Common myeloid progenitor, CD34-positive (primary cell): ENCODE data around the gene MGLL.

Experiments
- CTCF ChIA-PET: fragments of 350-600 bp; sonication (Branson Sonifier 250); formaldehyde crosslinking; loops from one replicate; lab custom pipeline; 2021; ENCODE audit warnings: antibody characterized with exemption; lab: Charles Lee
- POLR2A ChIA-PET: fragments of 350-600 bp; sonication (Branson Sonifier 250); formaldehyde crosslinking; loops from one replicate; lab custom pipeline; 2021; ENCODE audit warnings: antibody characterized with exemption; lab: Charles Lee
- DNase-seq, 3 donors: peaks; one replicate each; pipeline versions ENCODE4 v3.0.0 to v3.0.0-alpha.2; 2013
- H3K27ac ChIP-seq, 2 experiments: 1 replicate in 1 of 2; 2 replicates in 1 of 2; pipeline ENCODE4 v1.7.0; 2013; ENCODE audit warnings: inconsistent platforms in 2 of 2, low read length in 2 of 2, mild to moderate bottlenecking in 2 of 2, low read depth in 1 of 2, moderate library complexity in 1 of 2; ENCODE audit not compliant: severe bottlenecking in 2 of 2, insufficient read depth in 1 of 2, poor library complexity in 1 of 2
- H3K27me3 ChIP-seq, 5 experiments: replicated peaks in 2 of 5; 1 replicate in 3 of 5; 2 replicates in 2 of 5; pipeline versions ENCODE4 v1.6.1 to v1.7.0; 2013; ENCODE audit warnings: low read length in 4 of 5, mild to moderate bottlenecking in 2 of 5, moderate library complexity in 2 of 5, inconsistent platforms in 1 of 5; ENCODE audit not compliant: insufficient read depth in 5 of 5, control insufficient read depth in 4 of 5
- H3K36me3 ChIP-seq, 4 experiments: 1 replicate in 2 of 4; 2 replicates in 2 of 4; pipeline versions ENCODE4 v1.6.1 to v1.7.0; 2013; ENCODE audit warnings: low read length in 3 of 4, control low read depth in 1 of 4, mild to moderate bottlenecking in 1 of 4; ENCODE audit not compliant: control insufficient read depth in 4 of 4, insufficient read depth in 4 of 4
- H3K4me1 ChIP-seq, 4 experiments: 1 replicate in 3 of 4; 2 replicates in 1 of 4; pipeline versions ENCODE4 v1.6.1 to v1.7.1; 2013; ENCODE audit warnings: low read length in 3 of 4, mild to moderate bottlenecking in 3 of 4, control low read depth in 1 of 4, inconsistent platforms in 1 of 4, moderate library complexity in 1 of 4; ENCODE audit not compliant: control insufficient read depth in 4 of 4, insufficient read depth in 4 of 4; ENCODE audit errors: control extremely low read depth in 1 of 4
- H3K4me3 ChIP-seq, 7 experiments: 1 replicate in 4 of 7; 2 replicates in 3 of 7; pipeline versions ENCODE4 v1.5.1 to v1.7.0; 2013; ENCODE audit warnings: mild to moderate bottlenecking in 7 of 7, low read length in 6 of 7, moderate library complexity in 6 of 7, inconsistent platforms in 2 of 7, low read depth in 2 of 7, control low read depth in 1 of 7; ENCODE audit not compliant: insufficient read depth in 4 of 7, control insufficient read depth in 1 of 7; ENCODE audit errors: extremely low read depth in 1 of 7
- H3K9me3 ChIP-seq, 5 experiments: 1 replicate in 4 of 5; 2 replicates in 1 of 5; pipeline versions ENCODE4 v1.6.1 to v1.7.1; 2013; ENCODE audit warnings: low read length in 4 of 5, mild to moderate bottlenecking in 2 of 5, inconsistent platforms in 1 of 5, low read depth in 1 of 5, moderate library complexity in 1 of 5; ENCODE audit not compliant: control insufficient read depth in 4 of 5, insufficient read depth in 2 of 5; ENCODE audit errors: control extremely low read depth in 1 of 5
- WGBS: methylation state at CpG from one replicate; pipeline ENCODE4 v1.1.5; 2013; ENCODE audit not compliant: insufficient coverage; 5-methylcytosine and 5-hydroxymethylcytosine counted together

The MGLL gene

GRCh38 chr3:127742580-127742979, 79.7 kb downstream of the MGLL start:
- no peaks in the 10 kb centered on the region for H3K27me3 ChIP-seq
- peaks cover 0 to 14% (median 7%) of the 10 kb centered on the region in 4 experiments for H3K36me3 ChIP-seq
- POLR2A ChIA-PET = no interaction called here
- no peak for DNase-seq
- H3K27ac ChIP-seq = no peak overlapping the region
- CTCF ChIA-PET = interaction anchor here (0.7 to 13.8 kb wide), 4 partner anchors 18 to 83 kb away, joined by 3 to 125 read pairs (median 3); no protein-coding TSS in a partner anchor
- 90% methylated on average over 5 of the region's 9 CpGs for WGBS
- no peak overlapping the region for H3K4me3 ChIP-seq
- H3K9me3 ChIP-seq = no peaks in the 10 kb centered on the region
- H3K4me1 ChIP-seq = peaks cover 0 to 16% (median 7%) of the 10 kb centered on the region in 4 experiments

GRCh38 chr3:127741690-127742089, 80.6 kb downstream of the MGLL start:
- CTCF ChIA-PET = no interaction called here
- peaks cover 0 to 14% (median 7%) of the 10 kb centered on the region in 4 experiments for H3K36me3 ChIP-seq

GRCh38 chr3:127741246-127741645, 81.1 kb downstream of the MGLL start:
- no peaks in the 10 kb centered on the region for H3K27me3 ChIP-seq
- POLR2A ChIA-PET = no interaction called here
- H3K4me3 ChIP-seq = no peak overlapping the region
- peaks cover 0 to 14% (median 7%) of the 10 kb centered on the region in 4 experiments for H3K36me3 ChIP-seq
- WGBS = 100% methylated on average over 2 of the region's 8 CpGs
- H3K4me1 ChIP-seq = peaks cover 0 to 23% (median 8%) of the 10 kb centered on the region in 4 experiments
- CTCF ChIA-PET = interaction anchor here (0.5 to 2.4 kb wide), 4 partner anchors 8 to 91 kb away, joined by 3 to 7 read pairs (median 6); no protein-coding TSS in a partner anchor
- no peak overlapping the region for H3K27ac ChIP-seq
- H3K9me3 ChIP-seq = no peaks in the 10 kb centered on the region
- no peak for DNase-seq

More at GRCh38 chr3:127741690-127742089, 80.6 kb downstream of the MGLL start:
- Histone ChIP-seq H3K27me3 (no peaks in the 10 kb centered on the region), H3K4me3 (no peak overlapping the region), H3K4me1 (peaks cover 0 to 20% (median 6%) of the 10 kb centered on the region in 4 experiments), H3K27ac (no peak overlapping the region), H3K9me3 (no peaks in the 10 kb centered on the region)
- POLR2A ChIA-PET = no interaction called here
- DNase-seq = no peak
- WGBS = no CpG with 5 or more reads among the region's 1 CpG

GRCh38 chr3:127740136-127740915, 82.0 kb downstream of the MGLL start:
- WGBS = 96% methylated on average over 16 of the region's 20 CpGs
- Histone ChIP-seq H3K27me3 (peaks cover 0 to 3% (median 0%) of the 10 kb centered on the region in 5 experiments), H3K27ac (no peak overlapping the region), H3K4me3 (no peak overlapping the region), H3K36me3 (peaks cover 0 to 14% (median 7%) of the 10 kb centered on the region in 4 experiments), H3K4me1 (peaks cover 5 to 31% (median 13%) of the 10 kb centered on the region in 4 experiments), H3K9me3 (no peaks in the 10 kb centered on the region)
- no peak for DNase-seq
- POLR2A ChIA-PET = no interaction called here
- CTCF ChIA-PET = interaction anchor here (0.5 to 2.4 kb wide), 8 partner anchors 8 to 165 kb away, joined by 3 to 7 read pairs (median 3); no protein-coding TSS in a partner anchor

GRCh38 chr3:127739347-127740135, 82.8 kb downstream of the MGLL start:
- peaks cover 10 to 39% (median 21%) of the 10 kb centered on the region in 4 experiments for H3K4me1 ChIP-seq
- CTCF ChIA-PET = interaction anchor here (0.7 to 2.4 kb wide), 5 partner anchors 10 to 164 kb away, joined by 3 to 7 read pairs (median 3); no protein-coding TSS in a partner anchor

GRCh38 chr3:127738192-127738840, 84.0 kb downstream of the MGLL start:
- Histone ChIP-seq H3K36me3 (peaks cover 0 to 7% (median 4%) of the 10 kb centered on the region in 4 experiments), H3K27me3 (peaks cover 0 to 3% (median 0%) of the 10 kb centered on the region in 5 experiments), H3K4me3 (no peak overlapping the region), H3K9me3 (no peaks in the 10 kb centered on the region), H3K27ac (no peak overlapping the region), H3K4me1 (peaks cover 11 to 51% (median 33%) of the 10 kb centered on the region in 4 experiments)
- 100% methylated on average over 6 of the region's 8 CpGs for WGBS
- CTCF ChIA-PET = interaction anchor here (1.0 to 1.2 kb wide), 2 partner anchors 94 to 96 kb away, joined by 3 to 4 read pairs; no protein-coding TSS in a partner anchor
- POLR2A ChIA-PET = no interaction called here
- no peak for DNase-seq

More at GRCh38 chr3:127739347-127740135, 82.8 kb downstream of the MGLL start:
- WGBS = 92% methylated on average over 10 of the region's 12 CpGs
- no peak overlapping the region for H3K27ac ChIP-seq
- no peak overlapping the region for H3K4me3 ChIP-seq
- no peak for DNase-seq
- H3K27me3 ChIP-seq = peaks cover 0 to 3% (median 0%) of the 10 kb centered on the region in 5 experiments
- peaks cover 0 to 7% (median 6%) of the 10 kb centered on the region in 4 experiments for H3K36me3 ChIP-seq
- no peaks in the 10 kb centered on the region for H3K9me3 ChIP-seq
- POLR2A ChIA-PET = no interaction called here
